HS-5 (cell line): ENCODE results near the gene KLHL29.
"Not testable (repeated sequence)": the region's sequence is repeated elsewhere in the genome, so short reads cannot be mapped to it uniquely, and the experiment has no call there.

Experiments
- DNase-seq: peaks from one replicate; pipeline ENCODE4 v3.0.0-alpha.2; 2012; ENCODE audit warnings: low read depth

KLHL29 gene

GRCh38 chr2:23721454-23721826 lies 336.5 kb downstream of the KLHL29 start:
- no peak for DNase-seq

GRCh38 chr2:23722255-23722654 lies 337.3 kb downstream of the KLHL29 start:
- DNase-seq: no peak

GRCh38 chr2:23723029-23723428 lies 338.1 kb downstream of the KLHL29 start:
- DNase-seq: not testable (repeated sequence)

GRCh38 chr2:23734416-23734815 lies 349.4 kb downstream of the KLHL29 start:
- no peak for DNase-seq

GRCh38 chr2:23736783-23737182 lies 351.8 kb downstream of the KLHL29 start:
- not testable (repeated sequence) for DNase-seq

GRCh38 chr2:23745068-23745725 lies 360.2 kb downstream of the KLHL29 start:
- no peak for DNase-seq

- DNase-seq: peak; percentile 5
Observed at GRCh38 chr2:23745726-23746105, 360.7 kb downstream of the KLHL29 start.

- DNase-seq: no peak
Observed at GRCh38 chr2:23746141-23746863, 361.3 kb downstream of the KLHL29 start.

- DNase-seq: no peak
Observed at GRCh38 chr2:23751747-23752265, 366.8 kb downstream of the KLHL29 start.

- DNase-seq: no peak
Observed at GRCh38 chr2:23753291-23754010, 368.5 kb downstream of the KLHL29 start.

- DNase-seq: no peak
Observed at GRCh38 chr2:23754970-23755369, 370.0 kb downstream of the KLHL29 start.

- no peak for DNase-seq
Observed at GRCh38 chr2:23756593-23757292, 371.8 kb downstream of the KLHL29 start.

GRCh38 chr2:23757686-23758433 lies 372.9 kb downstream of the KLHL29 start:
- DNase-seq: peak; percentile 67
